C4-2B (cell line): ENCODE measurements around the gene ACAP3.

Experiments
- ZFX ChIP-seq: fragments of 450-650 bp; IDR thresholded peaks from 2 replicates; pipeline ENCODE4 v1.6.1; 2017
- TF ChIP-seq, protein P1 (sequence below): fragments of 450-650 bp; conservative IDR thresholded peaks from 2 replicates; pipeline ENCODE4 v1.5.1; 2017; ENCODE audit warnings: mild to moderate bottlenecking

DNA sequence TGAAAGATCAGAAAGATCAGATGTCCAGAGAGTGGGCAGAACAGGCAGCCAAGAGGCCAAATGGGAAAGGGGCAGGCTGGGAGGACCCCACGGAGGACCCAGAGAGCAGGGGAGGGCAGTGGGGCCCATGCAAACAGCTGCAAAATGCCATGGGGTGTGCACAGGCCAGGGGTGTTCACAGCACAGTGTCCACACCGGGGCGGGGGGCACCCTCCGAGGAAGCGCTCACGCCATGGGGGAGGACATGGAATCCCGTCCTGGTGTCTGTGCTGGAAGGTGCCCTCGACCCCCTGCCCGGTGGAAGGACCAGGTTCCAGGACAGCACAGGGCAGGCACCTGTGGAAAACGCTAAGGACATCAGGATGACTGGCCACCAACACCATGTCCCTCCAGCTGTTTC, 15.2 kb upstream of the ACAP3 start:
- TF ChIP-seq, protein P1, sequence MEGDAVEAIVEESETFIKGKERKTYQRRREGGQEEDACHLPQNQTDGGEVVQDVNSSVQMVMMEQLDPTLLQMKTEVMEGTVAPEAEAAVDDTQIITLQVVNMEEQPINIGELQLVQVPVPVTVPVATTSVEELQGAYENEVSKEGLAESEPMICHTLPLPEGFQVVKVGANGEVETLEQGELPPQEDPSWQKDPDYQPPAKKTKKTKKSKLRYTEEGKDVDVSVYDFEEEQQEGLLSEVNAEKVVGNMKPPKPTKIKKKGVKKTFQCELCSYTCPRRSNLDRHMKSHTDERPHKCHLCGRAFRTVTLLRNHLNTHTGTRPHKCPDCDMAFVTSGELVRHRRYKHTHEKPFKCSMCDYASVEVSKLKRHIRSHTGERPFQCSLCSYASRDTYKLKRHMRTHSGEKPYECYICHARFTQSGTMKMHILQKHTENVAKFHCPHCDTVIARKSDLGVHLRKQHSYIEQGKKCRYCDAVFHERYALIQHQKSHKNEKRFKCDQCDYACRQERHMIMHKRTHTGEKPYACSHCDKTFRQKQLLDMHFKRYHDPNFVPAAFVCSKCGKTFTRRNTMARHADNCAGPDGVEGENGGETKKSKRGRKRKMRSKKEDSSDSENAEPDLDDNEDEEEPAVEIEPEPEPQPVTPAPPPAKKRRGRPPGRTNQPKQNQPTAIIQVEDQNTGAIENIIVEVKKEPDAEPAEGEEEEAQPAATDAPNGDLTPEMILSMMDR: no peak
- TF ChIP-seq ZFX: no peak
